Vagina (tissue), 2 donors: ENCODE results near the gene KCP.

ENCODE experiments used
- CTCF ChIP-seq, 3 experiments: fragments of 450-650 bp in 2 of 3; fragments of 200-600 bp in 1 of 3; sonication (generic) in 1 of 3; IDR thresholded peaks; one replicate each; pipeline ENCODE4 v1.5.1; 2017 to 2019; ENCODE audit warnings: antibody characterized with exemption in 3 of 3, mild to moderate bottlenecking in 2 of 3, moderate library complexity in 2 of 3
- POLR2A ChIP-seq, 2 donors: fragments of 450-650 bp; IDR thresholded peaks; one replicate each; pipeline ENCODE4 v1.6.1; 2017; ENCODE audit warnings: antibody characterized with exemption in 2 of 2, mild to moderate bottlenecking in 2 of 2, moderate library complexity in 2 of 2

- TF ChIP-seq CTCF (IDR thresholded peaks at IDR 0.05): no peak
- TF ChIP-seq POLR2A (IDR thresholded peaks at IDR 0.05): no peak
Measured at GRCh38 chr7:128848289-128849155, 62.0 kb downstream of the KCP start.
